OCI-LY7 (cell line): ENCODE measurements around the gene XYLT1.

Source experiments
- CTCF ChIP-seq: fragments of 200-600 bp; sonication (generic); conservative IDR thresholded peaks from 2 replicates; pipeline ENCODE4 v1.5.1; 2014; ENCODE audit warnings: mild to moderate bottlenecking, antibody characterized with exemption, low read length, moderate library complexity, mixed read lengths
- EZH2phosphoT487 ChIP-seq: fragments of 200-600 bp; sonication (generic); IDR thresholded peaks from 2 replicates; pipeline ENCODE4 v1.6.1; 2018; ENCODE audit warnings: low read depth, borderline replicate concordance, mild to moderate bottlenecking, mixed run types, antibody characterized with exemption, low read length, moderate library complexity, mixed read lengths

- TF ChIP-seq CTCF (no peak), EZH2phosphoT487 (no peak)
These were observed 100.5 kb downstream of the XYLT1 start for GRCh38 chr16:17370223-17370707.
